NAMALWA (cell line): ENCODE measurements around the gene ARHGEF7.
"Not testable (repeated sequence)": the region's sequence is repeated elsewhere in the genome, so short reads cannot be mapped to it uniquely, and the experiment has no call there.

Source experiments
- DNase-seq: peaks from one replicate; pipeline ENCODE4 v3.0.0-alpha.2; 2015; ENCODE audit warnings: low spot score

Gene ARHGEF7

GRCh38 chr13:111252446-111253364 lies 137.6 kb downstream of the ARHGEF7 start:
- DNase-seq, result no peak

GRCh38 chr13:111253365-111253872 lies 138.3 kb downstream of the ARHGEF7 start:
- DNase-seq, result no peak

- no peak for DNase-seq
Measured at GRCh38 chr13:111255228-111255790, 140.2 kb downstream of the ARHGEF7 start.

- DNase-seq, result no peak
Measured at GRCh38 chr13:111256458-111256857, 141.3 kb downstream of the ARHGEF7 start.

- no peak for DNase-seq
Measured at GRCh38 chr13:111256946-111257345, 141.8 kb downstream of the ARHGEF7 start.

- not testable (repeated sequence) for DNase-seq
Measured at GRCh38 chr13:111257899-111258298, 142.8 kb downstream of the ARHGEF7 start.

- DNase-seq, result no peak
Measured at GRCh38 chr13:111258637-111259036, 143.5 kb downstream of the ARHGEF7 start.

GRCh38 chr13:111259058-111259457 lies 143.9 kb downstream of the ARHGEF7 start:
- no peak for DNase-seq

- DNase-seq, result no peak
Measured at GRCh38 chr13:111261326-111261725, 146.2 kb downstream of the ARHGEF7 start.

GRCh38 chr13:111262281-111262680 lies 147.2 kb downstream of the ARHGEF7 start:
- DNase-seq, result no peak

- DNase-seq, result no peak
Measured at GRCh38 chr13:111262715-111263114, 147.6 kb downstream of the ARHGEF7 start.

GRCh38 chr13:111263566-111263965 lies 148.5 kb downstream of the ARHGEF7 start:
- no peak for DNase-seq

GRCh38 chr13:111265006-111265700 lies 150.0 kb downstream of the ARHGEF7 start:
- no peak for DNase-seq

GRCh38 chr13:111265701-111266035 lies 150.6 kb downstream of the ARHGEF7 start:
- no peak for DNase-seq

GRCh38 chr13:111267205-111267604 lies 152.1 kb downstream of the ARHGEF7 start:
- no peak for DNase-seq

- DNase-seq, result no peak
Measured at GRCh38 chr13:111267784-111268183, 152.7 kb downstream of the ARHGEF7 start.

GRCh38 chr13:111269508-111269907 lies 154.4 kb downstream of the ARHGEF7 start:
- DNase-seq, result no peak

GRCh38 chr13:111270126-111270525 lies 155.0 kb downstream of the ARHGEF7 start:
- DNase-seq, result no peak

GRCh38 chr13:111270765-111271698 lies 155.9 kb downstream of the ARHGEF7 start:
- no peak for DNase-seq

GRCh38 chr13:111272117-111272516 lies 157.0 kb downstream of the ARHGEF7 start:
- no peak for DNase-seq

- no peak for DNase-seq
Measured at GRCh38 chr13:111275382-111275781, 160.3 kb downstream of the ARHGEF7 start.
